Activated CD4-positive, alpha-beta T cell treated with anti-CD3 and anti-CD28 coated beads, Interleukin-2, amount 50 U/mL, for 16 hours (primary cell): ENCODE data around the gene ING5.
"Not testable (repeated sequence)": the region's sequence is repeated elsewhere in the genome, so short reads cannot be mapped to it uniquely, and the experiment has no call there.

ENCODE experiments used
- DNase-seq: peaks from one replicate; pipeline ENCODE4 v3.0.0-alpha.2; 2020

ING5 gene

GRCh38 chr2:241742320-241742939 is 40.6 kb downstream of the ING5 start:
- no peak for DNase-seq

GRCh38 chr2:241743008-241743407 is 41.2 kb downstream of the ING5 start:
- DNase-seq, result not testable (repeated sequence)

GRCh38 chr2:241743620-241744019 is 41.8 kb downstream of the ING5 start:
- no peak for DNase-seq

- DNase-seq, result no peak
These were observed 42.4 kb downstream of the ING5 start for GRCh38 chr2:241744028-241744754.

- DNase-seq, result no peak
These were observed 43.4 kb downstream of the ING5 start for GRCh38 chr2:241745276-241745675.

- DNase-seq, result no peak
These were observed 44.2 kb downstream of the ING5 start for GRCh38 chr2:241746084-241746483.

GRCh38 chr2:241748468-241749256 is 46.8 kb downstream of the ING5 start:
- DNase-seq, result no peak

GRCh38 chr2:241750076-241750840 is 48.4 kb downstream of the ING5 start:
- no peak for DNase-seq

- DNase-seq, result no peak
These were observed 49.3 kb downstream of the ING5 start for GRCh38 chr2:241751152-241751551.

- no peak for DNase-seq
These were observed 49.9 kb downstream of the ING5 start for GRCh38 chr2:241751776-241752175.

GRCh38 chr2:241752253-241752652 is 50.4 kb downstream of the ING5 start:
- no peak for DNase-seq

GRCh38 chr2:241752689-241753276 is 50.9 kb downstream of the ING5 start:
- no peak for DNase-seq

GRCh38 chr2:241753493-241753892 is 51.7 kb downstream of the ING5 start:
- no peak for DNase-seq

- DNase-seq, result no peak
These were observed 52.2 kb downstream of the ING5 start for GRCh38 chr2:241754042-241754441.

GRCh38 chr2:241755166-241755565 is 53.3 kb downstream of the ING5 start:
- DNase-seq, result no peak

GRCh38 chr2:241755777-241756176 is 53.9 kb downstream of the ING5 start:
- no peak for DNase-seq

GRCh38 chr2:241759067-241759807 is 57.4 kb downstream of the ING5 start:
- no peak for DNase-seq

- DNase-seq, result not testable (repeated sequence)
These were observed 58.1 kb downstream of the ING5 start for GRCh38 chr2:241759893-241760292.

- DNase-seq, result no peak
These were observed 58.5 kb downstream of the ING5 start for GRCh38 chr2:241760301-241760771.

GRCh38 chr2:241762321-241762932 is 60.6 kb downstream of the ING5 start:
- peak; percentile 34 for DNase-seq

GRCh38 chr2:241762933-241763369 is 61.1 kb downstream of the ING5 start:
- peak; percentile 93 for DNase-seq
